Lung (tissue), 12 donors: ENCODE measurements around the gene DOCK7. TPM values are rescaled to one million over a fixed set of nuclear protein-coding genes. Genes with fewer than 3 reads are reported as not detected.
"Not testable (repeated sequence)": the region's sequence is repeated elsewhere in the genome, so short reads cannot be mapped to it uniquely, and the experiment has no call there.

Source experiments
- ATAC-seq: fragments of 200-7000 bp; cut with Tn5 transposase; one replicate; pipeline ENCODE4 v1.9.1; 2020; ENCODE audit warnings: moderate number of reproducible peaks; ENCODE audit not compliant: insufficient read depth, low FRiP score
- DNase-seq, 3 donors: peaks; one replicate each; pipeline ENCODE4 v3.0.0-alpha.2; 2013 to 2017
- H3K27ac ChIP-seq, 2 donors: one replicate each; pipeline ENCODE4 v1.5.1; 2013; ENCODE audit warnings: mild to moderate bottlenecking in 2 of 2, moderate library complexity in 2 of 2, control low read depth in 1 of 2, inconsistent platforms in 1 of 2, low read depth in 1 of 2, low read length in 1 of 2
- H3K27me3 ChIP-seq, 3 donors: one replicate each; pipeline ENCODE4 v1.5.1; 2013; ENCODE audit warnings: low read length in 2 of 3; ENCODE audit not compliant: control insufficient read depth in 3 of 3, insufficient read depth in 3 of 3
- H3K36me3 ChIP-seq, 4 donors: one replicate each; pipeline ENCODE4 v1.5.1; 2013; ENCODE audit warnings: low read length in 4 of 4, mild to moderate bottlenecking in 1 of 4, moderate library complexity in 1 of 4; ENCODE audit not compliant: control insufficient read depth in 4 of 4, insufficient read depth in 4 of 4
- H3K4me1 ChIP-seq, 5 donors: one replicate each; pipeline ENCODE4 v1.5.1; 2013; ENCODE audit warnings: low read length in 5 of 5, mild to moderate bottlenecking in 2 of 5, moderate library complexity in 1 of 5; ENCODE audit not compliant: control insufficient read depth in 5 of 5, insufficient read depth in 5 of 5
- H3K4me3 ChIP-seq: one replicate; pipeline ENCODE4 v1.5.1; 2013; ENCODE audit warnings: mild to moderate bottlenecking, control low read depth, moderate library complexity
- H3K9ac ChIP-seq, 2 donors: one replicate each; pipeline ENCODE4 v1.5.1; 2013; ENCODE audit warnings: low read length in 2 of 2, control low read depth in 1 of 2; ENCODE audit not compliant: insufficient read depth in 1 of 2
- H3K9me3 ChIP-seq, 4 donors: one replicate each; pipeline ENCODE4 v1.5.1; 2013; ENCODE audit warnings: low read length in 3 of 4, mild to moderate bottlenecking in 1 of 4, moderate library complexity in 1 of 4; ENCODE audit not compliant: control insufficient read depth in 4 of 4, insufficient read depth in 3 of 4
- CTCF ChIP-seq: IDR thresholded peaks from 2 replicates; pipeline ENCODE4 v1.5.1; 2012; ENCODE audit warnings: mild to moderate bottlenecking; ENCODE audit errors: control extremely low read depth, extremely low read depth
- WGBS, 2 donors: extraction: QIAGEN DNeasy Blood & Tissue Kit; methylation state at CpG; one replicate each; pipeline ENCODE4 v1.1.7; 2013; 5-methylcytosine and 5-hydroxymethylcytosine counted together
- polyA plus RNA-seq, 2 donors: library from polyadenylated mRNA; stranded (reverse); fragments of 200-250 nt; gene quantifications; one replicate each; pipeline ENCODE4 v1.2.1, GENCODE V29; 2013
- total RNA-seq, 2 donors: library from RNA; depleted of rRNA in 1 of 2; stranded (reverse); fragments of >200 nt in 1 of 2; gene quantifications; one replicate each; pipeline ENCODE4 v1.2.1, GENCODE V29; 2014 to 2021
- donor health status: control.
- donor health status: control.
- donor health status: Bipolar disorder and iron deficiency.
- donor health status: healthy.
- donor health status: DM: yes; HTN: yes; CAD: no.

DOCK7 gene
- total and polyA plus RNA-seq, 4 donors = 3.4 to 111 (median 20.2) TPM

- no peak for ATAC-seq
- WGBS, 2 donors = 56 to 59% methylated on average over 1 of the region's 1 CpG
These were observed 102.6 kb downstream of the DOCK7 start for GRCh38 chr1:62585469-62586155.

GRCh38 chr1:62573675-62574074 is 114.5 kb downstream of the DOCK7 start:
- 46 to 48% methylated on average over 2 of the region's 2 CpGs for WGBS, 2 donors
- ATAC-seq (no peak), DNase-seq (no peak)
- no peak overlapping the region for H3K9ac ChIP-seq
- H3K27ac ChIP-seq = no peak overlapping the region
- H3K36me3 ChIP-seq = peaks cover 0 to 18% (median 12%) of the 10 kb centered on the region in 4 donors
- no peaks in the 10 kb centered on the region for H3K27me3 ChIP-seq
- no peak overlapping the region for H3K4me3 ChIP-seq
- no peak for TF ChIP-seq CTCF
- H3K4me1 ChIP-seq = no peaks in the 10 kb centered on the region
- H3K9me3 ChIP-seq = peaks cover 2 to 5% (median 3%) of the 10 kb centered on the region in 4 donors

More at GRCh38 chr1:62585469-62586155, 102.6 kb downstream of the DOCK7 start:
- H3K4me3 ChIP-seq = no peak overlapping the region
- H3K9me3 ChIP-seq = no peaks in the 10 kb centered on the region
- H3K27me3 ChIP-seq = no peaks in the 10 kb centered on the region
- H3K36me3 ChIP-seq = peaks cover 2 to 5% (median 4%) of the 10 kb centered on the region in 4 donors
- no peak overlapping the region for H3K9ac ChIP-seq
- H3K4me1 ChIP-seq = no peaks in the 10 kb centered on the region
- H3K27ac ChIP-seq = no peak overlapping the region
- no peak for TF ChIP-seq CTCF
- no peak for DNase-seq

- Histone ChIP-seq H3K27ac (no peak overlapping the region), H3K36me3 (peaks cover 0 to 18% (median 12%) of the 10 kb centered on the region in 4 donors), H3K4me1 (no peaks in the 10 kb centered on the region), H3K27me3 (no peaks in the 10 kb centered on the region), H3K4me3 (no peak overlapping the region), H3K9ac (no peak overlapping the region), H3K9me3 (peaks cover 2 to 5% (median 3%) of the 10 kb centered on the region in 4 donors)
- ATAC-seq (no peak), DNase-seq (no peak)
- TF ChIP-seq CTCF = no peak
These were observed 115.7 kb downstream of the DOCK7 start for GRCh38 chr1:62572476-62572875.

- not testable (repeated sequence) for H3K4me1 ChIP-seq, H3K9ac ChIP-seq, H3K9me3 ChIP-seq, H3K27me3 ChIP-seq, H3K4me3 ChIP-seq, H3K27ac ChIP-seq, ATAC-seq, DNase-seq
- H3K36me3 ChIP-seq = peaks cover 0 to 18% (median 11%) of the 10 kb centered on the region in 4 donors
- WGBS, 2 donors = 83 to 95% methylated on average over 4 of the region's 4 CpGs
These were observed 116.7 kb downstream of the DOCK7 start for GRCh38 chr1:62571517-62571916.

- not testable (repeated sequence) for H3K4me1 ChIP-seq, H3K9ac ChIP-seq, DNase-seq, H3K27me3 ChIP-seq, H3K4me3 ChIP-seq, H3K27ac ChIP-seq, ATAC-seq, H3K9me3 ChIP-seq
- peaks cover 0 to 14% (median 3%) of the 10 kb centered on the region in 4 donors for H3K36me3 ChIP-seq
- WGBS, 2 donors = 25 to 43% methylated on average over 1 of the region's 1 CpG
These were observed 120.3 kb downstream of the DOCK7 start for GRCh38 chr1:62567926-62568325.

GRCh38 chr1:62567182-62567581 is 121.0 kb downstream of the DOCK7 start:
- not testable (repeated sequence) for H3K4me3 ChIP-seq, H3K27ac ChIP-seq, H3K9ac ChIP-seq, H3K9me3 ChIP-seq, H3K4me1 ChIP-seq, H3K27me3 ChIP-seq, ATAC-seq, DNase-seq, H3K36me3 ChIP-seq
- WGBS, 2 donors = 96% methylated on average over 1 of the region's 1 CpG
